Bronchus fibroblast of lung (primary cell): ENCODE data around the gene RWDD2A. TPM values are rescaled to one million over a fixed set of nuclear protein-coding genes. Genes with fewer than 3 reads are reported as not detected.

Experiments used
- total RNA-seq: library from RNA; depleted of rRNA; stranded (reverse); fragments of >200 nt; gene quantifications from 2 replicates; pipeline ENCODE4 v1.2.3, GENCODE V29; 2015

RWDD2A gene
- 1.5 and 1.6 TPM in 2 replicates for total RNA-seq

DNA sequence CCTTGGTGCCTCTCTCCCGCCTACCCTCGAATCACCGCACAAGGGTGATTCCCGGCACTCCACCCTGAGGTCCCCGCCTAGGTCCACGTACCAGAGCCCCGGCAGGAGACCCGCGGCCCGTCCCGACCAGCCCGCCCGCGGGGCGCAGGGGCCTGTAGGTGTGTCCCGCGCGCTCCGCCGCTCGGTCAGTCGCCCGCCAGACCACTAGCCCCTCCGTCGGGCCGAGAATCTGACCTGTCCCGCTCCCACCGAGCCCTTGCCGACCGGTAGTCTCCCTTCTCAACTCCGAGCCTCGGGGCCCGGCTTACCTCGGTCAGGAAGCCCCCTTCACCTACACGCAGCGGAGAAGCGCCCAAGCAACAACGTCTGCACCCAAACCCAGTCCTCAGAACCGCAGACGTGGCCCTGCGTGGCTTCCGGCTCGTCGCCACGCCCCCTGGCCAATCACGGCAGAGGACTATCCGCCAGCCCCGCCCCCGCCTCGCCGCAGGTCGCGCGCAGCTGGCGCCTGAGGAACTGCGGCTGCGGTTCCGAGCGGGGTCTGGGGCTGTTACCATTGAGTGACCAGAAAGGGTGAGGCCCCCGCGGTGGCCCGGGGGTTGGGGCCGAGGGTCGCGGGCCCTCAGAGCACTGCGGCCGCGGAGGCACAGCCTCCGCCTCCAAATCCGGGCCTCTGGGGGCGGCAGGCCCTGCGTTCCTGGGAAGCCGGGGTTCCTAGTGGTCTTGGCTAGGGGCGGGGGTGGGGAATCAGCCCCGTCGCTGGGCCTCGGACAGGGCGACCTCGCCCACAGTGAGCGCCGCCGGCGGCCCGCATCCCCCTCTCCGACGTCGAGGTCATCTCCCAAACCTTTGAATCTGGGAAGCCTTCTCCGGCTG is at the start of gene RWDD2A, which contains the start of gene PGM3:
TSS of gene RWDD2A (plus strand) at position 487 of the 876 bp plus-strand sequence. CDS start 1,095 bp downstream, outside the sequence.
TSS of gene PGM3 (minus strand) at position 395 of the 876 bp plus-strand sequence. CDS start 2,253 bp downstream, outside the sequence.

Other genes starting within 250 kb of the RWDD2A start
- 2.5 and 3.7 TPM in 2 replicates for gene UBE3D, start 127.5 kb upstream of the RWDD2A start, total RNA-seq
- 3.3 and 7.2 TPM in 2 replicates for gene DOP1A, start 125.7 kb upstream of the RWDD2A start, total RNA-seq
- gene PGM3, start 92 bp upstream of the RWDD2A start, total RNA-seq, result 56.8 and 60.9 TPM in 2 replicates
- gene ME1, start 237.7 kb downstream of the RWDD2A start, total RNA-seq, result 18.0 and 19.0 TPM in 2 replicates